Mucosa of gallbladder (tissue), 1 donor: Measurements from ENCODE around the gene NAIF1. TPM values are rescaled to one million over a fixed set of nuclear protein-coding genes. Genes with fewer than 3 reads are reported as not detected.
"Not testable (repeated sequence)": the region's sequence is repeated elsewhere in the genome, so short reads cannot be mapped to it uniquely, and the experiment has no call there.

Source experiments
- DNase-seq: peaks from one replicate; pipeline ENCODE4 v3.0.0-alpha.2; 2020; ENCODE audit warnings: low spot score
- total RNA-seq: library from RNA; stranded (reverse); gene quantifications from one replicate; pipeline ENCODE4 v1.2.1, GENCODE V29; 2021
- donor health status: DM: no; HTN: no; CAD: no.

The NAIF1 gene
- total RNA-seq, 1 donor from 2014 or later = 12.0 TPM

GRCh38 chr9:128085943-128086342 is 18.8 kb upstream of the NAIF1 start:
- DNase-seq = no peak

- DNase-seq = no peak
Measured at GRCh38 chr9:128084746-128085145, 17.6 kb upstream of the NAIF1 start.

- no peak for DNase-seq
Measured at GRCh38 chr9:128082151-128082550, 15.0 kb upstream of the NAIF1 start.

- DNase-seq = peak; percentile 54
Measured at GRCh38 chr9:128081056-128081455, 13.9 kb upstream of the NAIF1 start.

- DNase-seq = no peak
Measured at GRCh38 chr9:128080206-128080605, 13.1 kb upstream of the NAIF1 start.

GRCh38 chr9:128078504-128079434 is 11.6 kb upstream of the NAIF1 start:
- DNase-seq = peak; percentile 80

- no peak for DNase-seq
Measured at GRCh38 chr9:128077847-128078503, 10.9 kb upstream of the NAIF1 start.

- DNase-seq = peak; percentile 50
Measured at GRCh38 chr9:128073253-128073886, 6.2 kb upstream of the NAIF1 start.

GRCh38 chr9:128072144-128073021 is 5.3 kb upstream of the NAIF1 start:
- DNase-seq = peak; percentile 88

- DNase-seq = not testable (repeated sequence)
Measured at GRCh38 chr9:128071475-128071874, 4.4 kb upstream of the NAIF1 start.

GRCh38 chr9:128070874-128071273 is 3.8 kb upstream of the NAIF1 start:
- no peak for DNase-seq

GRCh38 chr9:128068386-128069205 is 1.5 kb upstream of the NAIF1 start:
- no peak for DNase-seq

- DNase-seq = peak; percentile 100
Measured at GRCh38 chr9:128067645-128068385, 695 bp upstream of the NAIF1 start, which contains the start of gene SLC25A25. TSS of gene SLC25A25 (plus strand) at chr9:128068232. CDS start at chr9:128068320, 88 bp downstream.

GRCh38 chr9:128065907-128066712 is 1.0 kb downstream of the NAIF1 start:
- no peak for DNase-seq

GRCh38 chr9:128062846-128063831 is 4.0 kb downstream of the NAIF1 start:
- no peak for DNase-seq

- DNase-seq = no peak
Measured at GRCh38 chr9:128062279-128062678, 4.8 kb downstream of the NAIF1 start.

GRCh38 chr9:128061275-128061960 is 5.7 kb downstream of the NAIF1 start:
- no peak for DNase-seq
